Thymus (tissue), 11 donors: Measurements from ENCODE around the gene ZFHX3. TPM values are rescaled to one million over a fixed set of nuclear protein-coding genes. Genes with fewer than 3 reads are reported as not detected.
"Not testable (repeated sequence)": the region's sequence is repeated elsewhere in the genome, so short reads cannot be mapped to it uniquely, and the experiment has no call there.

Experiments
- DNase-seq, 9 donors: peaks; one replicate each; pipeline ENCODE4 v3.0.0-alpha.2; 2013; ENCODE audit warnings: low spot score in 9 of 9, low read depth in 6 of 9, missing footprints in 1 of 9
- H3K27ac ChIP-seq, 2 donors: one replicate each; pipeline ENCODE4 v1.5.1; 2013; ENCODE audit warnings: control low read depth in 1 of 2, low read depth in 1 of 2, low read length in 1 of 2, mild to moderate bottlenecking in 1 of 2, moderate library complexity in 1 of 2
- H3K27me3 ChIP-seq, 2 donors: one replicate each; pipeline ENCODE4 v1.5.1; 2013; ENCODE audit warnings: low read length in 1 of 2; ENCODE audit not compliant: control insufficient read depth in 2 of 2, insufficient read depth in 1 of 2
- H3K36me3 ChIP-seq, 2 donors: one replicate each; pipeline ENCODE4 v1.5.1; 2013; ENCODE audit warnings: low read length in 1 of 2, mild to moderate bottlenecking in 1 of 2, moderate library complexity in 1 of 2; ENCODE audit not compliant: control insufficient read depth in 2 of 2, insufficient read depth in 2 of 2
- H3K4me1 ChIP-seq, 2 donors: one replicate each; pipeline ENCODE4 v1.5.1; 2013; ENCODE audit warnings: low read length in 2 of 2; ENCODE audit not compliant: control insufficient read depth in 2 of 2, insufficient read depth in 2 of 2
- H3K4me3 ChIP-seq, 2 donors: one replicate each; pipeline ENCODE4 v1.5.1; 2013; ENCODE audit warnings: low read length in 2 of 2, control low read depth in 1 of 2, mild to moderate bottlenecking in 1 of 2
- H3K9me3 ChIP-seq, 2 donors: one replicate each; pipeline ENCODE4 v1.5.1; 2013; ENCODE audit warnings: low read length in 1 of 2, mild to moderate bottlenecking in 1 of 2; ENCODE audit not compliant: control insufficient read depth in 2 of 2, insufficient read depth in 1 of 2
- WGBS: extraction: QIAGEN DNeasy Blood & Tissue Kit; methylation state at CpG from one replicate; pipeline ENCODE4 v1.1.7; 2013; 5-methylcytosine and 5-hydroxymethylcytosine counted together
- polyA plus RNA-seq: library from polyadenylated mRNA; stranded (reverse); fragments of 200-250 nt; gene quantifications from one replicate; pipeline ENCODE4 v1.2.3, GENCODE V29; 2013
- total RNA-seq: library from RNA; stranded (reverse); fragments of 120-200 nt; gene quantifications from one replicate; pipeline ENCODE4 v1.2.4, GENCODE V29; 2013
- donor health status: healthy.

Gene ZFHX3
- total and polyA plus RNA-seq, 2 donors: 0.90 to 1.9 TPM

GRCh38 chr16:72999541-73000019, 48.3 kb downstream of the ZFHX3 start:
- Histone ChIP-seq H3K36me3 (no peaks in the 10 kb centered on the region), H3K4me1 (no peaks in the 10 kb centered on the region), H3K9me3 (peaks cover 0 to 7% of the 10 kb centered on the region in 2 donors), H3K27me3 (no peaks in the 10 kb centered on the region), H3K4me3 (no peak overlapping the region), H3K27ac (no peak overlapping the region)
- DNase-seq: no peak
- WGBS: 95% methylated on average over 9 of the region's 9 CpGs

GRCh38 chr16:72997141-72997542, 50.8 kb downstream of the ZFHX3 start:
- Histone ChIP-seq H3K4me3 (no peak overlapping the region), H3K36me3 (no peaks in the 10 kb centered on the region), H3K4me1 (peaks cover 0 to 3% of the 10 kb centered on the region in 2 donors), H3K27ac (no peak overlapping the region), H3K9me3 (peaks cover 0 to 7% of the 10 kb centered on the region in 2 donors), H3K27me3 (no peaks in the 10 kb centered on the region)
- DNase-seq: no peak
- WGBS: 94% methylated on average over 7 of the region's 7 CpGs

- Histone ChIP-seq H3K9me3 (peaks cover 0 to 6% of the 10 kb centered on the region in 2 donors), H3K36me3 (no peaks in the 10 kb centered on the region), H3K27me3 (no peaks in the 10 kb centered on the region), H3K4me1 (peaks cover 0 to 3% of the 10 kb centered on the region in 2 donors), H3K27ac (no peak overlapping the region), H3K4me3 (no peak overlapping the region)
- DNase-seq: no peak
- WGBS: 96% methylated on average over 11 of the region's 11 CpGs
These were observed 51.5 kb downstream of the ZFHX3 start for GRCh38 chr16:72996291-72997062.

GRCh38 chr16:72995882-72996270, 52.1 kb downstream of the ZFHX3 start:
- not testable (repeated sequence) for H3K4me3 ChIP-seq, H3K36me3 ChIP-seq, H3K4me1 ChIP-seq, H3K27me3 ChIP-seq, DNase-seq, H3K9me3 ChIP-seq, H3K27ac ChIP-seq
- 92% methylated on average over 9 of the region's 9 CpGs for WGBS

- WGBS: 90% methylated on average over 18 of the region's 18 CpGs
- no peak overlapping the region for H3K27ac ChIP-seq
- no peak for DNase-seq
These were observed 52.6 kb downstream of the ZFHX3 start for GRCh38 chr16:72995151-72995881.

GRCh38 chr16:72992142-72992601, 55.8 kb downstream of the ZFHX3 start:
- no peak overlapping the region for H3K27ac ChIP-seq
- DNase-seq: no peak

More at GRCh38 chr16:72995151-72995881, 52.6 kb downstream of the ZFHX3 start:
- no peak overlapping the region for H3K4me3 ChIP-seq
- H3K36me3 ChIP-seq: no peaks in the 10 kb centered on the region
- no peaks in the 10 kb centered on the region for H3K27me3 ChIP-seq
- no peaks in the 10 kb centered on the region for H3K9me3 ChIP-seq
- peaks cover 0 to 5% of the 10 kb centered on the region in 2 donors for H3K4me1 ChIP-seq

GRCh38 chr16:72991644-72992043, 56.3 kb downstream of the ZFHX3 start:
- H3K36me3 ChIP-seq: no peaks in the 10 kb centered on the region
- H3K4me1 ChIP-seq: peaks cover 0 to 17% of the 10 kb centered on the region in 2 donors
- no peak overlapping the region for H3K4me3 ChIP-seq
- DNase-seq: no peak
- H3K27me3 ChIP-seq: no peaks in the 10 kb centered on the region
- H3K27ac ChIP-seq: no peak overlapping the region
- H3K9me3 ChIP-seq: no peaks in the 10 kb centered on the region
- WGBS: over 99% methylated on average over 6 of the region's 6 CpGs

More at GRCh38 chr16:72992142-72992601, 55.8 kb downstream of the ZFHX3 start:
- Histone ChIP-seq H3K4me1 (peaks cover 0 to 13% of the 10 kb centered on the region in 2 donors), H3K27me3 (no peaks in the 10 kb centered on the region), H3K36me3 (no peaks in the 10 kb centered on the region), H3K4me3 (no peak overlapping the region), H3K9me3 (no peaks in the 10 kb centered on the region)
- 97% methylated on average over 6 of the region's 6 CpGs for WGBS

- Histone ChIP-seq H3K36me3 (no peaks in the 10 kb centered on the region), H3K27me3 (no peaks in the 10 kb centered on the region), H3K4me3 (no peak overlapping the region), H3K4me1 (peaks cover 0 to 17% of the 10 kb centered on the region in 2 donors), H3K9me3 (no peaks in the 10 kb centered on the region), H3K27ac (no peak overlapping the region)
- no peak for DNase-seq
- WGBS: 95% methylated on average over 2 of the region's 2 CpGs
These were observed 56.7 kb downstream of the ZFHX3 start for GRCh38 chr16:72991211-72991610.

GRCh38 chr16:72990571-72990970, 57.4 kb downstream of the ZFHX3 start:
- Histone ChIP-seq H3K4me1 (peaks cover 0 to 17% of the 10 kb centered on the region in 2 donors), H3K27me3 (no peaks in the 10 kb centered on the region), H3K9me3 (no peaks in the 10 kb centered on the region), H3K27ac (peak overlapping the region; percentile 57 to 79), H3K4me3 (no peak overlapping the region), H3K36me3 (no peaks in the 10 kb centered on the region)
- WGBS: 84% methylated on average over 14 of the region's 14 CpGs
- DNase-seq: no peak
